Hematopoietic multipotent progenitor cell treated with erythropoietin and hydrocortisone succinate and interleukin-3 and kit ligand, for 4 days (in vitro differentiated cells): ENCODE measurements around the gene PPIB.
"Not testable (repeated sequence)": the region's sequence is repeated elsewhere in the genome, so short reads cannot be mapped to it uniquely, and the experiment has no call there.

Source experiments
- DNase-seq: peaks from one replicate; pipeline ENCODE4 v3.0.0-alpha.2; 2015

PPIB gene

DNA sequence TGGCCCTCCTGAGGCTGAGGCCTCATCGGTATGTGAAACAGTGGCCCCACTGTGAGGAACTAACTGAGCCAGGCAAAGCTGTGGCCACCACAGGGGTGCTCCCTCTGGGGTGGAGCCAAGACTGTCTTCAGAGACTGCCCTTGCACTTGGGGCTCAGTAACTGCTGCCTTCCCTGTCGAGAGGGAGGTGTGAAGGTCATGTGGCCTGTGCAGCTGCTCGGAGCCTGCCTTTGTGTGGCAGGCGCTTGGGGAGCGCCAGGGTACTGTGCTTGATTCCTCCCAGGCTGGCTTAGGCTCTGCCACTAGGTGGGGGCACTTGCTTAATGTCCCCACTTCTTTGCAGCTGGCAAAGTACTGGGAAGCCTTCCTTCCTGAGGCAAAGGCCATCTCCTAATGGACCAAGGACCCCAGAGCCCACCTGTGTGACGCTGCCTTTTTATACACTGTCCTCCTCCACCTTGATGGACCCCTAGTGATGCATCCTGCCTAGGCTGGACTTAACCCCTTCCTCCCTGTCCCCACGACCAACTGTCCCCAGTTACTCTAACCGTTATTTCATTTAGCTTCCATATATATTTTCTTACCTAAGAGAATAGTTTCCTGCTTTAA, 25.5 kb downstream of the PPIB start:
- DNase-seq: peak; percentile 58

DNA sequence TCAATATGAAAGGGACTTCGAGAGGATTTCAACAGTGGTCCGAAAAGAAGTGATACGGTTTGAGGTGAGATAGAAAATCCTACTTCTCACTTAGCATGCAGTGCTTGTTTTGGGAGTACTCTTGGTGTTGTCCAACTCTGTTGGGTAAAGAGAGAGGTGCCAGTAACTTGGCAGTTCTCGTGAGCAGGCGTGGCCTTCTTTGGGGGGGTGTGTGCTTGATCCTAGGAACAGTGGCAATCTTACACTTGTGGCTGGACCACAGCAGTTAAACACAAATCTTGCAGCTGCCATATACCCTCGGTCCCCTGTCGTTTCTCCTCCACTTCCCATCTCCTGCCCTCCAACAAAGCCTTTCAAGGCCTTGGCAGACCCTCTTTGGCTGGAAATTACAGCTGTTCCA, 26.5 kb downstream of the PPIB start:
- no peak for DNase-seq

DNA sequence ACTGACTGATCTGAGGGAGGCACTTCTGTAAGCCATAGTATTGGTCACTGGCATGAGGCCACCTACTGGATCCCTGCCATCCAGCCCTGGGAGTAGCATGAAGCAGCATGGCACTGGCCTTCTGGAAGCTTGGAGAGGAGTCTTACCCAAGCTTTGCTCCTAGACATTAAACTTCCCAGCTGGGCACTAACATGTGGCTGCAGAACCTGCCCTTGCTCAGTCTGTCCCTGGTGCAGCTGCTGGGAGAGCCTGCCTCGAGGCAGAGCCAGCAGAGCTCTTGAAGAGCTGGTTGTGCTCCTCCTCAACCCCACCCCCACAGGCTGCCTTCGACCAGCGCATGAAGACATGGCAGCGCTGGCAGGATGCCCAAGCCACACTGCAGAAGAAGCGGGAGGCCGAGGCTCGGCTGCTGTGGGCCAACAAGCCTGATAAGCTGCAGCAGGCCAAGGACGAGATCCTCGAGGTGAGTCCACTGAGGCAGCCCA, 28.4 kb downstream of the PPIB start:
- peak; percentile 97 for DNase-seq

DNA sequence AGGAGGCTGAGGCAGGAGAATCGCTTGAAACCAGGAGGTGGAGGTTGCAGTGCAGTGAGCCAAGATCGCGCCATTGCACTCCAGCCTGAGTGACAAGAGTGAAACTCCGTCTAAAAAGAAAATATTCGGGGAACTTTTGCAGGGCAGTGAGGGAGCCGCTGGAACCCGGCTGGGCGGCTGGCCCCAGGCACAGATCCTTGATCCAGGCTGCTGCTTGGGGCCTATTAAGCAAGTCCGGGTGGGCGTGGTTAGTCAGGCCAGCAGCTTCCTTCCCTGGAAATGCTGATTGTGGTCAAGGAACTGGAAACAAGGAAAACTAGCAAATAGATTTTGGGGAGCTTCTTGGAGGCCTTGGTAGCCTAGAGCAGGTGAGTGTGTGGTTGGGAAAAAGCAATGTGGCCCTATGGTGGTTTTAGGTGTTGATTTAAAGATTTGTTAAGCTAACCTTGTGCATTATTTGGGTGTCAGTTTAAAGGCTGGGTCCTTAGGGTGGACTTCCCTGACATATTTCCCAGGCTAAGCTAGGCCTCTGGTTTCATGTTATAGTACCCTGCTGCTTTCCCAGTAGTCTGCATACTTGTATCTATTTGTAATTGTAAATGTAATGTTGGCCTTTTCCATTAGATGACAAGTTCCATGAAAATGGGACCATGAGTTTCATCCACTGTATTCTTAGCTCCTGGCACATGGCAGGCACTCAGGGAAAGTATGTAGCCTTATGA, 29.0 kb downstream of the PPIB start:
- DNase-seq: no peak

DNA sequence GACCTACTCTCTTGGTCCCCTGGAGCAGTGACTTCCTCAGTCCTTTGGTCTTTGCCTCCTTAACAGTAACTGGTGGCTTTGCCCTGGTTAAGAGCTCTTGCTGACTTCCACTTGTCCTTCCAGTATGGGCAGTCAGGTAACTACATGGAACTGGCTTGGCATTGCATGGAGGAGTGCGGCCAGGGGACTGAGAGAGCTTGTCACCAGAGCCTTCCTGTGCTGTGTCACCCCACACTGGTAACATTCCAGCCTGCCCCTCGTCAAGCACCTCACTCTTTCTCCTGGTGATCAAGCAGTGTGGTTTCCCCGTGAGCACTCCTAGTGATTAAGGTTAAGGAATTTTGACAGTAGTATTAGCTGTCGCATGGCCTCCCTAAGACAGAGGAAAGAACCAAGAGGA, 30.6 kb downstream of the PPIB start:
- no peak for DNase-seq

DNA sequence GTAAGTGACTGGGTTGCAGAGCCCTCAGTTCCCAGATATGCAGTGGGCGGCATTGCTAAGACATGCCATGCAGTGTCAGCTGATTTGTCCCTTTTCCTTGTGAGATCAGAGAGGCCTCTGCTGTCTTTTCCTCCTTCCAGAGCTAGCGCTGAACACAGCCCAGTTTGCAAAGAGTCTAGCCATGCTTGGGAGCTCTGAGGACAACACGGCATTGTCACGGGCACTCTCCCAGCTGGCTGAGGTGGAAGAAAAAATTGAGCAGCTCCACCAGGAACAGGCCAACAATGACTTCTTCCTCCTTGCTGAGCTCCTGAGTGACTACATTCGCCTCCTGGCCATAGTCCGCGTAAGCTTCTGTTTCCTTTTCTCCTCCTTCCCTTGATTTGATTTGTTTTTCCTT, 31.3 kb downstream of the PPIB start:
- DNase-seq: no peak

DNA sequence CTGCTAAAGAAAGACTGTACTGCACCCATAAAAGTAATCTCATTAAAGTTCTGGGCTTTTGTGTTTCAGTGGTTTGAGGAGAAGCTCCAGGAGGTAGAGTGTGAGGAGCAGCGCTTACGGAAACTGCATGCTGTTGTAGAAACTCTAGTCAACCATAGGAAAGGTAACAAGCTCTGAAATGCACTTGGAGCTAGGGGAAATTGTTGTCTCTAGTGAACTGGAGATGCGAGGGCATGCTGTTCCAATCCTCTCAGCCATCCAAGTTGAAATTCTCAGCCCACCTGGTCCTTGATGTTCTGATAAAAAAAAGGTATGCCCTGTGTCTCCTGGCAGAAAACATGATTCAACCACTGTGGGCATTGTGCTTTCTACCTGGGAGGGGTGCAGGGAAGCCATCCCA, 32.7 kb downstream of the PPIB start:
- no peak for DNase-seq

DNA sequence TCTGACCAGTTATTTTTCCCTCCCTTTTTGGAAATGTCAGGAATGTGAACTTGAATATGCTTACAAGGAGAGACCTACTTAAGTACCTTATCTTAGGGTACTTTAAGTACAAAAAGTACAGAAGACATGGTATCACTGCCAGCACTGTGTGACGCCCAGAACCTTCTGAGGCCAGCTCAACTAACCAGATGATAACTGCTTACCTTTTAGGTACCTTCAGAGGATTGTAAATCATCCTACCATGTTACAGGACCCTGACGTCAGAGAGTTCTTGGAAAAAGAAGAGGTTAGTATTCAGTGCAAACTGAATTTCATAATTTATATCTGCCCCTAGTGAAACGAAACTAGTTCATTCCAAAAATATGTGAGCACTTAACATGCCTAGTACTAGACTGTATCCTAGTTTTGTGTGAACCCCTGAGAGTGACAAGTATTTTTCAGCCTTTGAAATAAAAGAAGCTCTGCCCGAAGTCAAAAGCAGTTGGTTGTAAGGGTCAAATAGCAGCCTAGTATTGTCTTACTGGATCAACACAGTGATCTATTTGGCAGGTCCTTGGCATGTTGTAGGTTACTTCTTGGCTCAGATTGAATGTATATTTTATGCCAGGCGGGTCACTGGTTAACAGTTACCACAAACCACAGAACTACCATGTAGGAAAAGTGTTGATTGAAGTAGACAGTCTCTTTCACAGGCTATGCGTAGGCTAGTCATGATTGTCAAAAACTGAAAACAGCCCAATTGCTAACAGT, 35.1 kb downstream of the PPIB start:
- no peak for DNase-seq

DNA sequence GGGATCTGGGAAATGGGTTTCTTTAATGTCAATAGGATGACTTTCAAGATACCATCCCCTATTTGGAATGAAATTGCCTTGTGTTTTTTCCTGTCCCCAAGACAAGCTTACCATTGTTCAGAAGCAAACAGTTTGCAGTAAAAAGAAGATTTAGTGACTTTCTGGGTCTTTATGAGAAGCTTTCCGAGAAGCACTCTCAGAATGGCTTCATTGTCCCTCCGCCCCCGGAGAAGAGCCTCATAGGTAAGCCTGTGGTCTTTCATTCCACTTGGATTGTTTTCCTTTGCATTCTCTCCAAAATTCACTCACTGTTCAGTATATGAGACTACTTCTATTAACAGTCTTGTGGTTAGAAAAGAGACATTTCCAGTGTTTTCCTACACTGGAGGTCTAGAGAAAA, 36.8 kb downstream of the PPIB start:
- no peak for DNase-seq

DNA sequence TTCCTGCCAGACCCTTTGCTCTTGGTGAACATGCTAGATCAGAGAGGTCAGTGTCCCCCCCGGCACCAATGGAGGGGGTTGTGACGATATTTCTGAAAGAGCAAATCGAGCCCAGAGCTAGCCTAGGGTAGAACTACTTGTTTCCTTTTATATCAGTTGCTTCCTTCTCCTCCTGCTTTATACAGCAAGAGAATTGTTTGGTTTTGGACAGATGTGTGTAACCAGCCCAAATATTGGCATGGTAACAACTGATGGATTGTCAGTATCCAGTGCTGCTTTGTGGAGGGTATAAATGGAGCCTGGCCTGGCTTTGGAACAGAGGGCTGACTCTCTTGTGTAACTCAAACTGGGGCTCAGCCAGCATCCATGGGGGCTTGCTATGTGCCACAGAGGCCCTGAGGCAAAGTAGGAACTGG, 39.9 kb downstream of the PPIB start:
- no peak for DNase-seq

DNA sequence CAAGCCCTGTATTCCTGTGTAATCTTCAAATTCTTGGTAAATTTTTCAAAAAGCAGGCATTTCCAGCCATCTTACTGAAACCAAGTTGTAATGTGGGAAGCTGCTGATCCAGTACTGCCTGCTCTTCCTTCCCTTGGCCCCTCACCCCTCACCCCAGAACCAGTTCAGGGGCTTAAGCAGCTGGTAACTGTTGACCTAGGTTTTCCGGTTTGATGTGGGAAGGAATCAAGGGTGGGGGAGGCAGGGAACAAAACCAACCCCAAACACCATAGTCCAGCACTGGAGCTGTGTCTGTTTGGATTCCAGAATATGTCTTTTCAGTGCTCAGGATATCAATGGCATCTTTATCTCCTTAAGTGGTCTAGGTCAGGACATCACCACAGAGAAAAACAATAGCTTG, 40.4 kb downstream of the PPIB start:
- no peak for DNase-seq

DNA sequence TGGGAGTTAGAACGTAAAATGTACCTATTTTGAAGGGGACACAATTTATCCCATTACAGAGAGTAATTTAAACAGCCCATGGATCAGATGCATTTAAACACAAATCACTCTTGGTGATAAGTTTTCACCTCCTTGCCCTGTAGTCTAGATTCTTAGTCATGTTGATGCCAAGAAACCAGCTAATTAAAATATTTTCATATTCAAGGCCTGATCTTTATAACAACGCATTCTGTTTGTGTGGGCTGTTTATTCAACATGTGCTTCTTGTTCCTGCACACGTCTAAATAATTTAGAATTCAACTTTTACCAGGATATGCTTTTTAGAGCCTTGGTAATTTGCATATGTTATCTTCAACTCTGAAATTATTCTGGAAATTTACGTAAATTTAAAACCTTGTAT, 41.2 kb downstream of the PPIB start:
- DNase-seq: no peak

DNA sequence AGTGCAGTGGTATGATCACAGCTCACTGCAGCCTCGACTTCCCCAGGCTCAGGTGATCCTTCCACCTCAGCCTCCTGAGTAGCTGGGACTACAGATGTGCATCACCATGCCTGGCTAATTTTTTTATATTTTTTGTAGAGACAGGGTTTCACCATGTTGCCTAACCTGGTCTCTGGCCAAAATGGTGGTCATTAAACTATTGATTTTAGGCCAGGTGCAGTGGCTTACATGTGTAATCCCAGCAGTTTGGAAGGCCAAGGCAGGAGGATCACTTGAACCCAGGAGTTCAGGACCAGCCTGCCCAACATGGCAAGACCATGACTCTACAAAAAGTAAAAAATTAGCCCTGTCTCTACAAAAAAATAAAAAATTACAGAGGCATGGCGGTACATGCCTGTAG, 42.5 kb downstream of the PPIB start:
- DNase-seq: not testable (repeated sequence)

DNA sequence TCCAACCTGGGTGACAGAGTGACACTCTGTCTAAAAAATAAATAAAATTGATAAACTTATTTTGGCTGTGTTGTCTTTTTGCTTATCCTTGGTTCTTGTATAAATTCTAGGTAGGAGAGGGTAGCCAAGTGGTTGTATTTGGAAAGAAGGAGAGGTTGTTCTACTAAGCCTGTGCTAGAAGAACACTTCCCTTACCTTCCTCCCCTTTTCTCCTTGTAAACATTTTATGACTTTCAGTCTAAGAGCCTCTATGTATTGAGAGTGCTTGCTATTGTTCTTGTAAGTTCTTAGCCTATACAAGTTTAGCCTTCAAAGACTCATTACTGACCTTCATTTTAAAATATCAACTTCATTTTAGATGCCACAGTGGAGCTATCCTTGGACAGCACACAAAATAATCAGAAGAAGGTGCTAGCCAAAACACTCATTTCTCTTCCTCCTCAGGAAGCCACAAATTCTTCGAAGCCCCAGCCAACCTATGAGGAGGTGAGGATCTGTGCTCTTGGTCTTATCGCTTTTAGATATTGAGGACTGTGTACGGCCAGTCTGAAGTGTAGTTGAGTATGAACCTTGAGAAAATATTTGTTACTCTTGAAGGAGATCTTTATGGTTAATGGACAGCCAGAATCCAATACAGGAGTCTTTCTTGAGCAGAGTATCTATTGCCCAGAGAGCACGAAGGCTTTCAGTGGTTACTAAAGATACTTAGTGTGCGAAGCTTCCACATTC, 44.9 kb downstream of the PPIB start:
- DNase-seq: no peak

DNA sequence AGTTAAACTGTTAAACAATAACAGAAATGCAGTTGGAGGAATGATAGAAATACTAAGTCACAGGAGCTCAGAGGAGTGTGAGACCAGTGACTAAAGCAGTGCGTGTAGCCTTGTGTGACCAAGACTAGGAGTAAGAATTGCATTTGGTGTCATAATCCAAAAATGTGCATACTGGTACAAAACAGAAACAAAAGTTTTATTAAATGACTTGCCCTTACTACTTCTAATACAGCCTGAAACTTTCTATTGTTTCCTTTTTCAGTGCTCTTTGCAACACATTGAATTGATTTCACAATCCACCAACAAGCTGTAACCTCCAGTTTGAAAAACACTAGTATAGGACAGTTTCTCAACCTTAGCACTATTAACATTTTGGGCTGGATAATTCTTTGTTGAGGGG, 49.9 kb downstream of the PPIB start:
- peak; percentile 57 for DNase-seq

DNA sequence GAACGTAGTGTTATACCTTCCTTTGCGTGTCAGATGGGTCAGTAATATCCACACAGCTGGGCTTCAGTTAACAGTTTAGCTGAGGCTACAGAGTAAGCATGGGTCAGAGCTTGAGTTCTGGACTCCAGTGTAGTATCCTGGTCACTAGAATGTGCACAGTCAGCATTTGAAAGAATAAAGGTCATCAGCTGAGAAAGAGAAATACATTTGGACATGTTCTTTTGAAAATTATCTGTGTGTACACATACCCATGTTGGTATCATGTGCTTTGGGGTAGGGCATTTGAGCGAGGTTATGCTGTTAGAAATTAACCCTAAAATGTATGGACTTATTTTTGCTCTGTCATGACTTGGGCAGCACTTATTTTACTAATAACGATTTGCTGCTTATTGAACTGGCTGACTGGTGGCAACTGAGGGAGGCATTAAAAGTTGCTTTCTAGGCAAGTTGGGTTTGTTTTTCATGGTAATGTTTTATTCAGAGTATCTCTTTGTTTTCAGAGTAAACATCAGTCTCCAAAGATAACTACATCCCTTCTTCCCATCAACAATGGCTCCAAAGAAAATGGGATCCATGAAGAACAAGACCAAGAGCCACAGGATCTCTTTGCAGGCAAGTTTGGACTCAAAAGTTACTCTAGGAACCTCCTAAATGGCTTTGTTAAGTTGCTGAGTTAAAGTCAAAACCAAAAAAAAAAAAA, 50.6 kb downstream of the PPIB start:
- DNase-seq: peak; percentile 26

DNA sequence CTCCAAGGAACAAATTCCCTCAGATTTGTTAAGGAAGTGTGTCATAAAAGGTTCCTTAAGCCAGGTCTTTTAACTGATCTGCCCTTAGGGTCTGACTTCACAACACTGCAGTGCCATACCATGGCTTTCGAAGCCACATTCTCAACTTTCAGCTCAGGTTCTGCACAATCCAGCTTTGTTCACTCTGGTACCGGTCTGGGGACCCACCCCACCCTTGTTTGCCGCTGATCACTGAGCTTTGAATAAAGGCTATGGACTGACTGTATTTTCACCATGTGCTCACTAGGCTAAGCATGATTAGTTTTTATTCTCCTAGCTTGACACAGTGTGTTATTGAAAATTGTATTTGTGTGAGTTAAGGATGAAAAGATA, 51.2 kb downstream of the PPIB start:
- no peak for DNase-seq

DNA sequence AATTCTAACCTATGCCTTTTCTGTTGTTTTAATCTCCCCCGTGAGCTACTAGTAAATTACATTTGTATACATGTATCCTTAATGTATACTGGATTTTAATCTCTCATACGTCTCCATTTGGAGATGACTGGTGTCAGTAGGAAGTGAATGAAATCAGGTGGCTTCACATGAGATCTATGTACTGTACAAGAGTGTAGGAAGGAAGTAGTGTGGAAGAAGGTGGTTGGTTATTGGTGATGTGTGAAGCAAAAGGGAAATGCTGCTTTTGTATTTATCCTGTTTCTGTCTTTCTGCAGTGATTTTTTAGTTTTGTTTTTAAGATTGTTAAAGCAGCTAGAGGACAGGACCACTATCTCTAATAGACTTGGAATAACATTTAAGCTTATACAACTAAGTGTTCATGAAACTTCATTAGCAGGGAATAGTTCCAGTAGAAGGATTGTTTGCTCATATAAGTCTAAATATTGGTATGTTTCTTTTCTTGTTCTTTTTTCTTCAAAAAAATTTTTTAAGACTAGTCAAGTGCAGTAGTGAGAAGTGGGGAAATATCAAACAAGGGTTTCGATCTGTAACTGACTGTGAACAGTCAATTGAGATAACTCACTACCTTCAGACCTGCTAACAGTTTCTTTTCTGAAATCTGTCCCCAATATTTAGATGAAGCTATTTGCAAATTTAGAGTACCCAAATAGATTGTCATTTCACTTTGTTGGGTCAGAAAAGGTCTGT, 51.7 kb downstream of the PPIB start:
- DNase-seq: no peak

DNA sequence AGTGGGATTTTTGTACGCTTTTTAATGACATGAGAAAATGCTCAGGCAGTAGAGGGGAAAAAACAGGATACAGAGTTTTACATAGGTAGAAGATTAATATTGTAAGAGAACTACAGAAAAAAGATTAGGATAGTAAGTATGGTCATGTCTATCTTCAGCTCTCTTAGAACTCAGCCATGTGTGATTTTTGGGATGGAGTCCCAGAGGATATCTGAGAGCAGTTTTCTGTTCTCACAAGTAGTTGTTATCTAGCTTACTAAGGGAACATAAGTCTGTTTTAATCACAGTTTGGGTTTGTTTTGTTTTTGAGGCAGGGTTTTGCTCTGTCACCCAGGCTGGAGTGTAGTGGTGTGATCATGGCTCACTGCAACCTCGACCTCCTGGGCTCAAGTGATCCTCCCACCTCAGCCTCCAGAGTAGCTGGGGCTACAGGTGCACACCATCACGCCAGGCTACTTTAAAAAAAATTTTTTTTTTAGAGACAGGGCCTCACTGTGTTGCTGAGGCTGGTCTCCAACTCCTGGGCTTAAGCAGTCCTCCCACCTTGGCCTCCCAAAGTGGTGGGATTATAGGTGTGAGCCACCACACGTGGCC, 52.6 kb downstream of the PPIB start:
- DNase-seq: peak; percentile 10

DNA sequence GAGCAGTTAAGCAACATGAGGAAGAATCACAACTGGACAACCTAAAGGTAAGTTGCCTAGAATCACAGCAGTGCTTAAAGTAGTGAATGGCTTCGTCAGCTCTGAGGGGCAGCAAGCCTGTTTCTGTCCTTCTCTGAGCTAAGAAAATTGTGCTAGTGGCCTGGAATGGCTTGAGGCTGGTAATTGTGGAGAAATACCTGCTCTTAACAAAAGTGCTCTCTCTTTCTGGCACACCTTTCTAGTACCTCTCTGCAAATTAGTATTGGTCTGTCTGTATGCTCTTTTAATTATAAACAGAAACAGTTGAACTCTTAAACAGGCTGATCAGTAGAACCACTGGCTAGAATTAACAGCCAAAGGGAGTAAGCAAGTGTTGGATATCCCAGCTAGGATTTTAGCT, 55.5 kb downstream of the PPIB start:
- DNase-seq: no peak
